HL-60 (cell line): ENCODE results near the gene ASXL1.

Experiments
- CTCF ChIP-seq: IDR thresholded peaks from one replicate; pipeline ENCODE4 v1.5.1; 2011; ENCODE audit warnings: low read length, control low read depth, inconsistent platforms; ENCODE audit not compliant: insufficient read depth
- GABPA ChIP-seq: IDR thresholded peaks from 2 replicates; pipeline ENCODE4 v1.6.1; 2012; ENCODE audit warnings: low read depth
- POLR2AphosphoS5 ChIP-seq: IDR thresholded peaks from 2 replicates; pipeline ENCODE4 v1.6.1; 2012; ENCODE audit warnings: low read depth
- REST ChIP-seq: IDR thresholded peaks from 2 replicates; pipeline ENCODE4 v1.6.1; 2012; ENCODE audit warnings: low read depth; ENCODE audit not compliant: insufficient replicate concordance

GRCh38 chr20:32477594-32478512 is 119.7 kb downstream of the ASXL1 start:
- TF ChIP-seq CTCF (no peak), GABPA (no peak), POLR2AphosphoS5 (no peak), REST (no peak)
